GM18508 (cell line): ENCODE results near the gene NUDT21.
"Not testable (repeated sequence)": the region's sequence is repeated elsewhere in the genome, so short reads cannot be mapped to it uniquely, and the experiment has no call there.

Source experiments
- ATAC-seq: cut with Tn5 transposase; IDR thresholded peaks from one replicate; pipeline ENCODE4 v1.9.1; 2021; ENCODE audit warnings: moderate number of reproducible peaks; ENCODE audit not compliant: insufficient read depth, unreplicated experiment

Gene NUDT21

GRCh38 chr16:56421313-56421712 lies 29.8 kb downstream of the NUDT21 start:
- ATAC-seq = no peak

GRCh38 chr16:56420613-56421012 lies 30.5 kb downstream of the NUDT21 start:
- ATAC-seq = no peak

DNA sequence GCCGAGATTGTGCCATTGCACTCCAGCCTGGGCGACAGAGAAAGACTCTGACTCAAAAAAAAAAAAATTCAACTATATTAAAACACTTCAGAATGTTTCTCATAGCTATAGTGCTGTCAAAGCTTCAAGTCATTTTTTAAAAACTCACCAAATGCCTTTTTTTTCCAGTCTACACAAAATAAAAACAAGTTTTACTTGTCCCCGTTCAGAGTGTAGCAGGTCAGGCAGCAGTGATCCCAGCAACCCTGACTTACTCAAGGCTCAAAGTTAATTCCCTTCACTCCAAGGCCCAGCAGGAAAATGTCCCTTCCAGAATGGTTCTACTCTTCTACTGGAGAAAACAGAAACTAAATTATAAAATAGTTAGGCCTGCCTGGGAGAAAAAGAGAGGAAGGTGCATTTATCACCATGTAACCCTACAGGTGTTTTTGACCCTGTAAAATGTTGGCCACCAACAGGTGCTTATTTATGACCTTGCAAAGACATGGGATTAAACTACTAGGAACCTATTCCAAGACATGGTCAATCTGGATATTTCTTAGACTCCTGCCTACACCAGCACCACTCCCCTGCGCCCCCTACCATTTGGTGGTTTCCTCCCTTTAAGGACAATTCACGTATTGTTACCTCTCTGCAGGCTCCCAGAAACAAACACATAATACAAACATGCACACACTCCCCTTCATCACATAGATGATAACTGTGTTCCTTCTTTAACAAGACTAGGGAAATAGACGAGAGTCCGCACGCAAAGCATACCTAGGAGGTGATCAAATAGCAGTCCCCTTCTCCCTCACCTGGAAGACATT lies 31.2 kb downstream of the NUDT21 start:
- ATAC-seq = no peak

DNA sequence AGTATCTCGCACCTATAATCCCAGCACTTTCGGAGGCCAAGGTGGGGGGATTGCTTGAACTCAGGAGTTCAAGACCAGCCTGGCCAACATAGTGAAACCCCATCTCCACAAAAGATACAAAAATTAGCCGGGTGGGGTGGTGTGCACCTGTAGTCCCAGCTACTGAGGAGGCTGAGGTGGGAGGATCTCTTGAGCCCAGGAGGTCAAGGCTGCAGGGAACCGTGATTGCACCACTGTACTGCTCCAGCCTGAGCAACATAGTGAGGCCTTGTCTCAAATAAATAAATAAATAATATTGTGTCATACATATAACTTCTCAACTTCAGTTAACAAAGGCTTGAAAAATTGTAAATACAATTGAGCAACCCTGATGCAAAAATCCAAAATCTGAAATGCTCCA lies 34.0 kb downstream of the NUDT21 start:
- no peak for ATAC-seq

DNA sequence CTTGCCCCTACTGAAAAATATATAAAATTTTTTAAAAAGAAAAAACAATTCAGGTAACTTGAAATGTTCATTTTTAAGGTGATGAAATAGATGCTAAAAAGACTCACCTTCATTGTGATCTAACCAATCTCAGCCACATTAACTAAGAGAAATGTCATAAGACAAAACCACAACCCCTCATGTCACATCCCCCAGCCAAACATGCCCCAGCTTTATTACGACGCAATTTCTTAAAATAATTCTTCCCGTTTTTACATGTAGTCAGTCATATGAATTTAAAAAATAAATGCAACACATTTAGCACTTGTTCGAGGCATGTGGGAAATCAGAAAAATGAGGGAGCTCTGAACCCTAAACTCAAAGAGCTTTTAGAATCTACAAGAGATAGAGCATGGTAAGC lies 35.3 kb downstream of the NUDT21 start:
- no peak for ATAC-seq

- ATAC-seq = no peak
Measured at GRCh38 chr16:56414366-56414765, 36.8 kb downstream of the NUDT21 start.

- no peak for ATAC-seq
Measured at GRCh38 chr16:56413381-56413780, 37.8 kb downstream of the NUDT21 start.

GRCh38 chr16:56411624-56412023 lies 39.5 kb downstream of the NUDT21 start:
- ATAC-seq = no peak

DNA sequence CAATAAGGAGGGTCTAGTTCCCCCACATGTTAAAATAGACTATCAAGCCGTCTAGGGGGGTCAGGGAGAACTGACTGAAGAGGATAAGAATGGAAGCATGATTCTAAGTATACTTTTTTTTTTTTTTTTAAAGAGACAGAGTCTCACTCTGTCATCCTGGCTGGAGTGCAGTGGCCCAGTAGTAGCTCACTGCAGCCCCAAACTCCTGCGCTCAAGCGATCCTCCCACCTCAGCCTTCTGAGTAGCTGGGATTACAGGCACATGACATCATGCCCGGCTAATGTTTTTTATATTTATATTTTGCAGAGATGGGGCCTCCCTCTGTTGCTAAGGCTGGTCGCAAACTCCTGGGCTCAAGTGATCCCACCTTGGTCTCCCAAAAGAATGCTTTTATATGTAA lies 40.0 kb downstream of the NUDT21 start:
- no peak for ATAC-seq

- no peak for ATAC-seq
Measured at GRCh38 chr16:56409195-56409594, 41.9 kb downstream of the NUDT21 start.

DNA sequence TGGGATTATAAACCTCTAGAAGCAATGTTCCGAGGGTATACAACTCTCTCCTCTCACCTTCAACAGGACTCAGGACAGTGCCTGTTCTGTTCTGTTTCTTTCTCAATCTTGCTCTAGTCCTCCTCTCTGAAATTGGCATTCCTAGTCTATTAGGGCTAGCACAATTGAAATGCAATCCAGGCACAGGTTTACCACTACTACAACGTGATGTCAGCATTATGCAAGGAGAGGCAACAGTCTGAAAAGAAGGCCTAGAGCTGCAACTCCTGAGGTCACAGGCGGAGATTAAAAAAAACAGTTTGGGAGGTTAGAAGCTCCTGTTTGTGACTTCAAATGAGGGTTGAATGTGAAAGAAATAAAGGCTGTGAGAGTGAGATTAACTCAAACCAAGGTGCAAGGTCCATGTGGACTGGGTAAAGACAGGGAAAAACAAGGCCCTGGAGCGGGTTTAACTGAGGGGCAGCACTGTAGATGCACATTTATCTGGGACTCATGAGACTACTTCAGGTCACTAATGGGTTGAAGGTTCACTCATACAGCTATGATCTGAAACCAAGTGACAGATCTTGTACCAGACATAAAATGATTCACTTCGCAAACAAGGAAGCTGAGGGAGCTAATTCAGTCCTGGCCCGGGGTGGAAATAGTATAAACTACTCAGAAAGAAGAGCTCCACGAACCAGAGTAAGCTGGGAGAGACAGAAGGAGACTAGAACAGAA lies 42.6 kb downstream of the NUDT21 start:
- no peak for ATAC-seq

DNA sequence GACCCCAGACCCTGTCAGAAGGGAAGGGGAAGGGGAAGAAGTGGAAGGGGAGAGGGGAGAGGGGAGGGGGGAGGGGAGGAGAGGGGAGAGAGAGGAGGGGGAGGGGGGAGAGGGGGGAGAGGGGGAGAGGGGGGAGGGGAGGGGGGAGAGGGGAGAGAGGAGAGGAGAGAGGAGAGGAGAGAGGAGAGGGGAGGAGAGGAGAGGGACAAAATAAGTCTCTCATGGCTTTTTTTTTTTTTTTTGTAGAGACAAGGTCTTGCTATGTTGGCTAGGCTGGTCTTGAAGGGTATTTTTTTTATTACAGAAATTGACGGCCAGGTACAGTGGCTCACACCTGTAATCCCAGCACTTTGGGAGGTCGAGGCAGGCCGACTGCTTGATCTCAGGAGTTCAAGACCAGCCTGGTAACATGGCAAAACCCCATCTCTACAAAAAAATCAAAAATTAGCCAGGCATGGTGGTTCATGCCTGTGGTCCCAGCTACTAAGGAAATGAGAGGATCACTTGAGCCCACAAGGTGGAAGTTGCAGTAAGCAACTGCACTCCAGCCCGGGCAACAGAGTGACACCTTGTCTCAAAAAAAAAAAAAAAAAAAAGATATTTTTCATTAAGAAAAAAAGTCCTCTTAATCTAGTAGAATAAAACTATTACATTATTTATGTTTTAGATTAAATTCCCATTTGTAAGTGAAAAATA lies 45.0 kb downstream of the NUDT21 start:
- ATAC-seq = no peak

- no peak for ATAC-seq
Measured at GRCh38 chr16:56401482-56401881, 49.6 kb downstream of the NUDT21 start.

GRCh38 chr16:56400458-56400857 lies 50.7 kb downstream of the NUDT21 start:
- ATAC-seq = no peak

DNA sequence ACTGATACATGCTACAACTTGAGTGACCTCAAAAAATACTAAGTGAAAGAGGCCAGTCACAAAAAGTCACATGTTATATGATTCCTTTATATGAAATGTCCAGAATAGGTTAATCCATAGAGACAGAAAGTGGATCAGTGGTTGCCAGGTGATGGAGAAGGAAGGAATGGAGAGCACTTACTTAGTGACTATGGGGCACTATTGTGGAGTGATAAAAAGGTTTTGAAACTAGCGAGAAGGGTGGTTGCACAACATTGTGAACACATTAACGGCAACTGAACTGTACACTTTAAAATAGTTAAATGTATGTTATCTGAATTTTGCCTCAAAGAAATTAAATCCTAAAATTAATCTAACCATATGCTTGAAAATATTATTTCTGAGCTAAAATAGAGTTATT lies 51.6 kb downstream of the NUDT21 start:
- ATAC-seq = no peak

GRCh38 chr16:56399047-56399446 lies 52.1 kb downstream of the NUDT21 start:
- no peak for ATAC-seq

- not testable (repeated sequence) for ATAC-seq
Measured at GRCh38 chr16:56396724-56397123, 54.4 kb downstream of the NUDT21 start.

GRCh38 chr16:56389554-56389953 lies 61.6 kb downstream of the NUDT21 start:
- no peak for ATAC-seq

- no peak for ATAC-seq
Measured at GRCh38 chr16:56388209-56388608, 62.9 kb downstream of the NUDT21 start.

- ATAC-seq = no peak
Measured at GRCh38 chr16:56387396-56387795, 63.7 kb downstream of the NUDT21 start.

DNA sequence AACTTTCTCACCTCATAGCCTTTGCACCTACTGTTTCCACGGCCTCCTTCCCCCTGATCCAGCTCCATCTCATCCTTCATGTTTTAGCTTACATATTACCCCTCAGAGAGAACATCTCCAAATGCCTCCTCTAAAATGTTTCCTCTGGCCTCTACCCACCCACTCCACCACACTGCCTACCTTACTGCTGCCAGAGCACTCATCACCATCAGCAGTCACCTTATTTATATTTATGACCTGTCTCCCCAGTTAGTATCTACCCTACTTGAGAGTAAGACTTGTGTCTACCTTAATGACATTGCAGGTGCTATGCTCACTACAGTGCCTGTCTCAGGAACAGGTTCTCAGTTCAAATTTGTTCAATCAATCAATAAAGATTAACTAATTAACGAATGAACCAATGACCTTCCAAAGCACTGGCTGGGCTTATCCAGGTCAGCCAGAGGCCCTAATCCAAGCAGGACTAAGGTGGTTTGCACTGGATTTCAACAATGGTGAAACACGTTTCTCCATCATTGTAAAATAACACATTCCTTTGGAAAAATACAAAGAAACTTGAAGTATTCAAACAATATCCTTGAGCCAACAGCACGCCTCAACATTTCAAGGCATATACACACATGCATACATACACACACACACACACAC lies 66.9 kb downstream of the NUDT21 start:
- no peak for ATAC-seq
